Liver (tissue), 9 donors: ENCODE data around the gene BBS7. TPM values are rescaled to one million over a fixed set of nuclear protein-coding genes. Genes with fewer than 3 reads are reported as not detected.

Experiments
- DNase-seq: peaks from one replicate; pipeline ENCODE4 v3.0.0-alpha.2; 2017; ENCODE audit warnings: low spot score
- H3K27ac ChIP-seq, 2 donors: one replicate each; pipeline ENCODE4 v1.7.0; 2013; ENCODE audit warnings: inconsistent platforms in 2 of 2, low read length in 2 of 2, control low read depth in 1 of 2, low read depth in 1 of 2, mild to moderate bottlenecking in 1 of 2
- H3K27me3 ChIP-seq, 4 donors: one replicate each; pipeline versions ENCODE4 v1.6.1 to v1.7.0; 2013; ENCODE audit warnings: low read length in 3 of 4, inconsistent platforms in 1 of 4, mild to moderate bottlenecking in 1 of 4, moderate library complexity in 1 of 4; ENCODE audit not compliant: control insufficient read depth in 4 of 4, insufficient read depth in 4 of 4
- H3K36me3 ChIP-seq, 4 donors: one replicate each; pipeline versions ENCODE4 v1.6.1 to v1.7.0; 2013; ENCODE audit warnings: low read length in 3 of 4, mild to moderate bottlenecking in 3 of 4, low read depth in 1 of 4, moderate library complexity in 1 of 4; ENCODE audit not compliant: control insufficient read depth in 4 of 4, insufficient read depth in 3 of 4
- H3K4me1 ChIP-seq, 4 donors: one replicate each; pipeline versions ENCODE4 v1.6.1 to v1.7.0; 2013; ENCODE audit warnings: low read length in 3 of 4, mild to moderate bottlenecking in 3 of 4, moderate library complexity in 1 of 4; ENCODE audit not compliant: control insufficient read depth in 4 of 4, insufficient read depth in 4 of 4
- H3K4me3 ChIP-seq, 3 donors: one replicate each; pipeline versions ENCODE4 v1.6.1 to v1.7.0; 2013; ENCODE audit warnings: low read length in 3 of 3, control low read depth in 1 of 3, low read depth in 1 of 3, mild to moderate bottlenecking in 1 of 3
- H3K9ac ChIP-seq, 2 donors: one replicate each; pipeline ENCODE4 v1.7.0; 2013; ENCODE audit warnings: low read length in 2 of 2, mild to moderate bottlenecking in 2 of 2, moderate library complexity in 2 of 2, control low read depth in 1 of 2, low read depth in 1 of 2
- H3K9me3 ChIP-seq, 4 donors: one replicate each; pipeline versions ENCODE4 v1.6.1 to v1.7.0; 2013; ENCODE audit warnings: low read length in 3 of 4; ENCODE audit not compliant: control insufficient read depth in 4 of 4
- FOXA1 ChIP-seq: IDR thresholded peaks from 2 replicates; pipeline ENCODE4 v1.6.1; 2016; ENCODE audit warnings: antibody characterized with exemption
- GABPA ChIP-seq, 2 donors: IDR thresholded peaks in 1 of 2; conservative IDR thresholded peaks in 1 of 2; 2 replicates each; pipeline ENCODE4 v1.6.1; 2016; ENCODE audit warnings: antibody characterized with exemption in 2 of 2, mild to moderate bottlenecking in 1 of 2, moderate library complexity in 1 of 2
- HNF4A ChIP-seq, 2 donors: conservative IDR thresholded peaks; 2 replicates each; pipeline ENCODE4 v1.6.1; 2016; ENCODE audit warnings: antibody characterized with exemption in 2 of 2, mild to moderate bottlenecking in 2 of 2
- HNF4G ChIP-seq: IDR thresholded peaks from 2 replicates; pipeline ENCODE4 v1.6.1; 2016; ENCODE audit warnings: antibody characterized with exemption
- JUND ChIP-seq, 2 donors: IDR thresholded peaks; 2 replicates each; pipeline ENCODE4 v1.6.1; 2016; ENCODE audit warnings: antibody characterized with exemption in 2 of 2
- RAD21 ChIP-seq, 2 donors: IDR thresholded peaks; 2 replicates each; pipeline ENCODE4 v1.6.1; 2016; ENCODE audit warnings: antibody characterized with exemption in 2 of 2, mild to moderate bottlenecking in 2 of 2
- RXRA ChIP-seq, 2 donors: IDR thresholded peaks; 2 replicates each; pipeline ENCODE4 v1.6.1; 2017 to 2018; ENCODE audit warnings: antibody characterized with exemption in 2 of 2, mild to moderate bottlenecking in 1 of 2
- SP1 ChIP-seq: IDR thresholded peaks from 2 replicates; pipeline ENCODE4 v1.6.1; 2018; ENCODE audit warnings: antibody characterized with exemption, mild to moderate bottlenecking
- TAF1 ChIP-seq: conservative IDR thresholded peaks from 2 replicates; pipeline ENCODE4 v1.6.1; 2016; ENCODE audit warnings: antibody characterized with exemption, mild to moderate bottlenecking
- YY1 ChIP-seq: IDR thresholded peaks from 2 replicates; pipeline ENCODE4 v1.6.1; 2016; ENCODE audit warnings: antibody characterized with exemption, mild to moderate bottlenecking
- WGBS: extraction: QIAGEN DNeasy Blood & Tissue Kit; methylation state at CpG from one replicate; pipeline ENCODE4 v1.1.7; 2013; 5-methylcytosine and 5-hydroxymethylcytosine counted together
- polyA plus RNA-seq, 2 donors: library from polyadenylated mRNA; stranded (reverse) in 1 of 2; unstranded in 1 of 2; fragments of 200-250 nt in 1 of 2; fragments of >200 nt in 1 of 2; fragmentation: Nextera tagmentation in 1 of 2; extraction: Ambion mirVana in 1 of 2; gene quantifications; one replicate each; pipeline versions ENCODE4 v1.2.1 to v1.2.3, GENCODE V29; 2013 to 2015
- total RNA-seq, 2 donors: library from RNA; depleted of rRNA; stranded (reverse); fragments of >200 nt; gene quantifications; one replicate each; pipeline ENCODE4 v1.2.3, GENCODE V29; 2014
- TF ChIP-seq, protein P1 (sequence below): fragments of 150-350 bp; IDR thresholded peaks from 2 replicates; pipeline ENCODE4 v1.5.1; 2017; ENCODE audit warnings: improper control_type of control experiment, low read depth, low read length; ENCODE audit not compliant: missing input control
- TF ChIP-seq, protein P2 (sequence below): IDR thresholded peaks from 2 replicates; pipeline ENCODE4 v1.6.1; 2016; ENCODE audit warnings: antibody characterized with exemption
- TF ChIP-seq, protein P3 (sequence below): IDR thresholded peaks from 2 replicates; pipeline ENCODE4 v1.6.1; 2016; ENCODE audit warnings: antibody characterized with exemption, mild to moderate bottlenecking
- donor health status: healthy.
- donor health status: healthy.
- donor health status: healthy.
- donor health status: healthy.
- donor health status: healthy.

Gene BBS7
- total and polyA plus RNA-seq, 4 donors, result 1.8 to 8.4 (median 3.1) TPM

DNA sequence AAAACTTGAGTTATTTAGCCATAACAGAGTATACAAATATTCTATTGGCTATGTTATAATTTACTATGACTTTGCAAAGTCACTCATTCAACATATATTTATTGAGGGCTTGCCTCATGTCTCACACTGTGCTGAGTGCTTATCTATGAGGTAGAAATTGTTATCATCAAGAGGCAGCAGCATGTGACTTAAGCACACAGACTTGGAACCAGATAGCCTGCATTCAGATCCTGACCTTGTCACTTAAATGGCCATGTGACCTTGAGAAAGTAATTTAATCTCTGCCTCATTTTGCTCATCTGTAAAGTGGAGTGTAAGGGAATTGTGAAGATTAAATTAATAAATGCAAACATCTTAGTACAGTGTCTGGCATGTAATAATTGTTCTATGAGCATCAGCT, 79.3 kb downstream of the BBS7 start:
- H3K4me1 ChIP-seq, result no peaks in the 10 kb centered on the region
- TF ChIP-seq JUND (IDR thresholded peaks at IDR 0.05) (no peak), HNF4G (no peak), TAF1 (no peak), RAD21 (IDR thresholded peaks at IDR 0.05) (no peak), RXRA (IDR thresholded peaks at IDR 0.05) (no peak), HNF4A (conservative IDR thresholded peaks at IDR 0.05) (no peak), FOXA1 (no peak)
- TF ChIP-seq, protein P1, sequence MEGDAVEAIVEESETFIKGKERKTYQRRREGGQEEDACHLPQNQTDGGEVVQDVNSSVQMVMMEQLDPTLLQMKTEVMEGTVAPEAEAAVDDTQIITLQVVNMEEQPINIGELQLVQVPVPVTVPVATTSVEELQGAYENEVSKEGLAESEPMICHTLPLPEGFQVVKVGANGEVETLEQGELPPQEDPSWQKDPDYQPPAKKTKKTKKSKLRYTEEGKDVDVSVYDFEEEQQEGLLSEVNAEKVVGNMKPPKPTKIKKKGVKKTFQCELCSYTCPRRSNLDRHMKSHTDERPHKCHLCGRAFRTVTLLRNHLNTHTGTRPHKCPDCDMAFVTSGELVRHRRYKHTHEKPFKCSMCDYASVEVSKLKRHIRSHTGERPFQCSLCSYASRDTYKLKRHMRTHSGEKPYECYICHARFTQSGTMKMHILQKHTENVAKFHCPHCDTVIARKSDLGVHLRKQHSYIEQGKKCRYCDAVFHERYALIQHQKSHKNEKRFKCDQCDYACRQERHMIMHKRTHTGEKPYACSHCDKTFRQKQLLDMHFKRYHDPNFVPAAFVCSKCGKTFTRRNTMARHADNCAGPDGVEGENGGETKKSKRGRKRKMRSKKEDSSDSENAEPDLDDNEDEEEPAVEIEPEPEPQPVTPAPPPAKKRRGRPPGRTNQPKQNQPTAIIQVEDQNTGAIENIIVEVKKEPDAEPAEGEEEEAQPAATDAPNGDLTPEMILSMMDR, result no peak
- TF ChIP-seq, protein P2, sequence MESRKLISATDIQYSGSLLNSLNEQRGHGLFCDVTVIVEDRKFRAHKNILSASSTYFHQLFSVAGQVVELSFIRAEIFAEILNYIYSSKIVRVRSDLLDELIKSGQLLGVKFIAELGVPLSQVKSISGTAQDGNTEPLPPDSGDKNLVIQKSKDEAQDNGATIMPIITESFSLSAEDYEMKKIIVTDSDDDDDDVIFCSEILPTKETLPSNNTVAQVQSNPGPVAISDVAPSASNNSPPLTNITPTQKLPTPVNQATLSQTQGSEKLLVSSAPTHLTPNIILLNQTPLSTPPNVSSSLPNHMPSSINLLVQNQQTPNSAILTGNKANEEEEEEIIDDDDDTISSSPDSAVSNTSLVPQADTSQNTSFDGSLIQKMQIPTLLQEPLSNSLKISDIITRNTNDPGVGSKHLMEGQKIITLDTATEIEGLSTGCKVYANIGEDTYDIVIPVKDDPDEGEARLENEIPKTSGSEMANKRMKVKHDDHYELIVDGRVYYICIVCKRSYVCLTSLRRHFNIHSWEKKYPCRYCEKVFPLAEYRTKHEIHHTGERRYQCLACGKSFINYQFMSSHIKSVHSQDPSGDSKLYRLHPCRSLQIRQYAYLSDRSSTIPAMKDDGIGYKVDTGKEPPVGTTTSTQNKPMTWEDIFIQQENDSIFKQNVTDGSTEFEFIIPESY, result no peak
- H3K9ac ChIP-seq, result no peak overlapping the region
- DNase-seq, result no peak
- no peak overlapping the region for H3K4me3 ChIP-seq
- no peak overlapping the region for H3K27ac ChIP-seq
- no peaks in the 10 kb centered on the region for H3K36me3 ChIP-seq
- H3K9me3 ChIP-seq, result no peaks in the 10 kb centered on the region
- no peaks in the 10 kb centered on the region for H3K27me3 ChIP-seq

DNA sequence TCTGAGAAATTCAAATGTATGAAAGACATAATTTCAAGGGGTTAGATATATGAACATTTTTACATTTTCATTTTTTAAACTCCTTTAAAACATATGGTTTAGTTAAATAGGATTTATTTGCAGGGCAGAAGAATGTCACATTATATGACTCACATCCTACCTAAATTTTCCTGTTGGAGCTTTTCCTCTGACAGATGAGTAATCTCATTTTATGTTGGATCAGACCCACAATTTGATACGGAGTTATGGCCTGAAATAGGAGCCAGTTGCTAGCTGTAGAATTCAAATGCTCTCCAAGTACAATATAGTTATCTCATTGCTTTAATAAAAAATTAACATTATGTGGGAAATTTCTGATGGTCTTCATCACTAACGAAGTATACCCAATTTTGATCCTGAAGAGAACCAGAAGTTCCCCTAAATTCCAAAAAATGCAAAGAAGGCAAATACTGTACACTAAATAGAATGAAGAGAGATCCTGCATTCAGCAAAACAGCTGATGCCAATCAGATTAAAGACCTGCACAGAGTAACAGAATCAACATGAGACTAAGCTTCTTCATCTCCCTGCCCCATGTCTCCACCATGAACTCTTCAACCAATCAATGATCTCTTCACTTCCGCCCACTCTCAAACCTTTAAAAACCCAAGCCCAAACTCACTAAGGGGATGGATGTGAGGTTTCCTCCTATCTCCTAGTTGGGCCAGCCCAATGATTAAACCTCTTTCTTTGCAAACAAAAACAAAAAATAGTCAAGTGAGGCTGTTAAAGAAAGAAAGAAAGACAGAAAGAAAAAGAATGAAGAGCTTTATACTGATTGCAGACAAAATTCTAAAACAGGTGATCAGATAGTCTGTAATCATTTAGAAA, 80.1 kb downstream of the BBS7 start:
- Histone ChIP-seq H3K27ac (no peak overlapping the region), H3K9me3 (no peaks in the 10 kb centered on the region), H3K36me3 (no peaks in the 10 kb centered on the region), H3K4me3 (no peak overlapping the region), H3K9ac (no peak overlapping the region), H3K27me3 (no peaks in the 10 kb centered on the region), H3K4me1 (no peaks in the 10 kb centered on the region)
- TF ChIP-seq HNF4A (conservative IDR thresholded peaks at IDR 0.05) (no peak), HNF4G (no peak), YY1 (no peak), FOXA1 (no peak), SP1 (no peak), RAD21 (IDR thresholded peaks at IDR 0.05) (no peak), GABPA (IDR thresholded peaks at IDR 0.05 in 1 of 2, conservative IDR thresholded peaks at IDR 0.05 in 1 of 2) (no peak)
- TF ChIP-seq, protein P3, sequence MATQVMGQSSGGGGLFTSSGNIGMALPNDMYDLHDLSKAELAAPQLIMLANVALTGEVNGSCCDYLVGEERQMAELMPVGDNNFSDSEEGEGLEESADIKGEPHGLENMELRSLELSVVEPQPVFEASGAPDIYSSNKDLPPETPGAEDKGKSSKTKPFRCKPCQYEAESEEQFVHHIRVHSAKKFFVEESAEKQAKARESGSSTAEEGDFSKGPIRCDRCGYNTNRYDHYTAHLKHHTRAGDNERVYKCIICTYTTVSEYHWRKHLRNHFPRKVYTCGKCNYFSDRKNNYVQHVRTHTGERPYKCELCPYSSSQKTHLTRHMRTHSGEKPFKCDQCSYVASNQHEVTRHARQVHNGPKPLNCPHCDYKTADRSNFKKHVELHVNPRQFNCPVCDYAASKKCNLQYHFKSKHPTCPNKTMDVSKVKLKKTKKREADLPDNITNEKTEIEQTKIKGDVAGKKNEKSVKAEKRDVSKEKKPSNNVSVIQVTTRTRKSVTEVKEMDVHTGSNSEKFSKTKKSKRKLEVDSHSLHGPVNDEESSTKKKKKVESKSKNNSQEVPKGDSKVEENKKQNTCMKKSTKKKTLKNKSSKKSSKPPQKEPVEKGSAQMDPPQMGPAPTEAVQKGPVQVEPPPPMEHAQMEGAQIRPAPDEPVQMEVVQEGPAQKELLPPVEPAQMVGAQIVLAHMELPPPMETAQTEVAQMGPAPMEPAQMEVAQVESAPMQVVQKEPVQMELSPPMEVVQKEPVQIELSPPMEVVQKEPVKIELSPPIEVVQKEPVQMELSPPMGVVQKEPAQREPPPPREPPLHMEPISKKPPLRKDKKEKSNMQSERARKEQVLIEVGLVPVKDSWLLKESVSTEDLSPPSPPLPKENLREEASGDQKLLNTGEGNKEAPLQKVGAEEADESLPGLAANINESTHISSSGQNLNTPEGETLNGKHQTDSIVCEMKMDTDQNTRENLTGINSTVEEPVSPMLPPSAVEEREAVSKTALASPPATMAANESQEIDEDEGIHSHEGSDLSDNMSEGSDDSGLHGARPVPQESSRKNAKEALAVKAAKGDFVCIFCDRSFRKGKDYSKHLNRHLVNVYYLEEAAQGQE, result no peak
- WGBS, result 84% methylated on average over 3 of the region's 3 CpGs
- DNase-seq, result no peak
